Measurements from ENCODE around the gene SERPINE1. TPM values are rescaled to one million over a fixed set of nuclear protein-coding genes. Genes with fewer than 3 reads are reported as not detected.

SERPINE1 gene
- total RNA-seq, 1 donor, result 278 TPM

- H4K20me1 ChIP-seq (ENCODE audit: insufficient read depth, low read length), result no peaks in the 10 kb centered on the region
- no peaks in the 10 kb centered on the region for H3K36me3 ChIP-seq (ENCODE audit: insufficient read depth, low read length)
- no peak overlapping the region for H2AFZ ChIP-seq (ENCODE audit: low read length)
- peaks cover 51% of the 10 kb centered on the region for H3K4me1 ChIP-seq (ENCODE audit: insufficient read depth, low read length)
- H3K4me3 ChIP-seq (ENCODE audit: insufficient read depth, low read length), result no peak overlapping the region
- no peaks in the 10 kb centered on the region for H3K27me3 ChIP-seq (ENCODE audit: insufficient read depth, low read length)
- peak; percentile 3 for DNase-seq (ENCODE audit: insufficient read length, low spot score, missing footprints)
- H3K9me3 ChIP-seq (ENCODE audit: low read depth, low read length), result no peaks in the 10 kb centered on the region
- no peak overlapping the region for H3K4me2 ChIP-seq (ENCODE audit: insufficient read depth, low read length)
- no peak overlapping the region for H3K27ac ChIP-seq (ENCODE audit: low read depth, low read length)
- no peak for TF ChIP-seq CTCF (IDR thresholded peaks at IDR 0.05; ENCODE audit: extremely low read depth, low read depth, low read length)
- peaks cover 13% of the 10 kb centered on the region for H3K79me2 ChIP-seq (ENCODE audit: insufficient read depth, low read length)
These were observed 29.3 kb upstream of the SERPINE1 start for GRCh38 chr7:101097561-101097960.

DNA sequence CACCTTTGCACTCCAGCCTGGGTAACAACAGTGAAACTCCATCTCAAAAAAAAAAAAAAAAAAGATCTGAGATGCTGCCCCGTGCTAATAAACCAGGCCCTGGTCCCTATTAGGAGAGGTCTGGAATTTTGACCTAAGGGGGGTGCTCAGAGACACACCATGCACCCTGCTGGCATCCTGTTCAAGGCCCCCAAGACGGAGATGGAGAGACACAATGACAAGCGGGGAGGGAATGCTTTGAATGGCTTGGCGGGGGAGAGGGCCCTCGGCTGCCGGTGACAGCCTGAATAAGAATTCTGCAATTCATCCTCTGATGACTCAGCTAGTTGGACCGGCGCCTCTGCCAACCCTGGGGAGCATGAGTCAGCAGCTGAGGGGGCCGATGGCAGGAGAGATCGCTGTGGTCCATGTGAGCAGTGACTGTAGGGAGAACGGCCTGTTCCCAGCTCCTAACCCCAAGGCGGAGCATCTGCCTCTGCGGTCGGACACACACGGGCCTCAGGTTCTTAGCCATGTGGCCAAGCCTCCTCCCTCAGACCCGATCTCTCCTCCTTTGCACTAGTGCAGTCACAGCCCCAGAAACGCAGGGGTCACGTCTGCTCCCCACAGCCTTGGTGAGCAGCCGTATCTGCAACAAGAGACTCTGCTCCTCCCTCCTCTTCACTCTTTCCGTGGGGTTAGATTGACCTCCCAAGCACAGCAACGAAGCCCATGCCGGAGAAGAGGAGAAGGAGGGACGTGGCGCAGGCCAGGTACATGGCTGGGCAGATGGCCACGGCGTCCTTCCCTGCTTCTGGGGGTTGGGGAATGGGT, 26.7 kb upstream of the SERPINE1 start:
- peak overlapping the region; percentile 30 for H3K4me2 ChIP-seq (ENCODE audit: insufficient read depth, low read length)
- no peaks in the 10 kb centered on the region for H3K27me3 ChIP-seq (ENCODE audit: insufficient read depth, low read length)
- peak; percentile 96 for DNase-seq (ENCODE audit: insufficient read length, low spot score, missing footprints)
- H4K20me1 ChIP-seq (ENCODE audit: insufficient read depth, low read length), result no peaks in the 10 kb centered on the region
- no peaks in the 10 kb centered on the region for H3K36me3 ChIP-seq (ENCODE audit: insufficient read depth, low read length)
- peaks cover 36% of the 10 kb centered on the region for H3K4me1 ChIP-seq (ENCODE audit: insufficient read depth, low read length)
- H3K9me3 ChIP-seq (ENCODE audit: low read depth, low read length), result no peaks in the 10 kb centered on the region
- peak overlapping the region; percentile 5 for H3K4me3 ChIP-seq (ENCODE audit: insufficient read depth, low read length)
- no peak overlapping the region for H2AFZ ChIP-seq (ENCODE audit: low read length)
- H3K27ac ChIP-seq (ENCODE audit: low read depth, low read length), result peak overlapping the region; percentile 94
- TF ChIP-seq CTCF (IDR thresholded peaks at IDR 0.05; ENCODE audit: extremely low read depth, low read depth, low read length), result no peak
- peaks cover 11% of the 10 kb centered on the region for H3K79me2 ChIP-seq (ENCODE audit: insufficient read depth, low read length)

DNA sequence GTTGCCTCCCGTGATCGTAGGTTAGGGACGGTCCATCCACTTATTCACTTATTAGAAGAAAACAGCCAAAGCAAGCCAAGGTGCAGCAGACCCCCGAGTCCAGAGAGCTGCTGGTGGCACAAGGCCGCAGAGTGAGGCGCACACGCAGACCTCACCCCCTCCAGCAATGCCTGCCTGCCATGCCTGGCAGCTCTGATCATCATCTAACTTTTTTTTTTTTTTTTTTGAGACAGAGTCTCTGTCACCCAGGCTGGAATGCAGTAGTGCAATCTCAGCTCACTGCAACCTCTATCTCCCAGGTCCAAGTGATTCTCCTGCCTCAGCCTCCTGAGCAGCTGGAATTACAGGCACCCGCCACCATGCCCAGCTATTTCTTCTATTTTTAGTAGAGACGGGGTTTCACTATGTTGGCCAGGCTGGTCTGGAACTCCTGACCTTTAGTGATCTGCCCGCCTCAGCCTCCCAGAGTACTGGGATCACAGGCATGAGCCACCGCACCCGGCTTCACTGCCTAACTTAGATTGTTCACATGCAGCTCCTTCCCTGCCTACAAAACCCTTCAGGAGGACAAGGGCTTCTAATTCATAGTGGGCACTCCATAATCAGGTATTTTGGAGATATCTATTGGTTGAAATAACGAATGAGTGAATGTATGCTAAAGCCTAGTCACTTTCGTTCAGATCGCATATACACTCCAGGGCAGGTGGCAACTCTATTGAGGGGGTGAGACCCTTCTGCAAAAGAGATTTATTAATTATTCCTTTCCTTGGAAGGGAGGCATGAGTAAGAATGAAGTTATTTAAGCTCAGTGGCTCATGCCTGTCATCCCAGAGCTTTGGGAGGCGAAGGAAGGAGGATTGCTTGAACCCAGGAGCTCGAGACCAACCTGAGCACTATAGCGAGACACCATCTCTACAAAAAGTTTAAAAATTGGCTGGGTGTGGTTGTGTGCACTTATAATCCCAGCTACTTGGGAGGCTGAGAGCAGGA, 25.8 kb upstream of the SERPINE1 start:
- no peak for DNase-seq (ENCODE audit: insufficient read length, low spot score, missing footprints)
- no peaks in the 10 kb centered on the region for H3K27me3 ChIP-seq (ENCODE audit: insufficient read depth, low read length)
- no peaks in the 10 kb centered on the region for H3K36me3 ChIP-seq (ENCODE audit: insufficient read depth, low read length)
- no peaks in the 10 kb centered on the region for H3K9me3 ChIP-seq (ENCODE audit: low read depth, low read length)
- H3K4me1 ChIP-seq (ENCODE audit: insufficient read depth, low read length), result peaks cover 32% of the 10 kb centered on the region
- TF ChIP-seq CTCF (IDR thresholded peaks at IDR 0.05; ENCODE audit: extremely low read depth, low read depth, low read length), result no peak
- H4K20me1 ChIP-seq (ENCODE audit: insufficient read depth, low read length), result no peaks in the 10 kb centered on the region
- peak overlapping the region; percentile 5 for H3K4me3 ChIP-seq (ENCODE audit: insufficient read depth, low read length)
- H2AFZ ChIP-seq (ENCODE audit: low read length), result no peak overlapping the region
- H3K4me2 ChIP-seq (ENCODE audit: insufficient read depth, low read length), result peak overlapping the region; percentile 30
- peak overlapping the region; percentile 94 for H3K27ac ChIP-seq (ENCODE audit: low read depth, low read length)
- peaks cover 5% of the 10 kb centered on the region for H3K79me2 ChIP-seq (ENCODE audit: insufficient read depth, low read length)
